KOPT-K1 (cell line): Measurements from ENCODE around the gene RPP30.
"Not testable (repeated sequence)": the region's sequence is repeated elsewhere in the genome, so short reads cannot be mapped to it uniquely, and the experiment has no call there.

Experiments used
- H3K27ac ChIP-seq: fragments of 200-600 bp; sonication (generic); 2 replicates; pipeline ENCODE4 v1.5.1; 2016; ENCODE audit warnings: antibody characterized with exemption, mild to moderate bottlenecking, low read depth, low read length; ENCODE audit not compliant: poor library complexity, severe bottlenecking
- H3K36me3 ChIP-seq: fragments of 200-600 bp; sonication (generic); 2 replicates; pipeline ENCODE4 v1.5.1; 2017; ENCODE audit warnings: antibody characterized with exemption, mild to moderate bottlenecking, low read length, moderate library complexity; ENCODE audit not compliant: insufficient read depth
- H3K9me3 ChIP-seq: fragments of 200-600 bp; sonication (generic); 2 replicates; pipeline ENCODE4 v1.5.1; 2017; ENCODE audit warnings: antibody characterized with exemption, low read length, mild to moderate bottlenecking; ENCODE audit not compliant: insufficient read depth, poor library complexity, severe bottlenecking

Gene RPP30

GRCh38 chr10:90893190-90893589 is 21.4 kb downstream of the RPP30 start:
- no peaks in the 10 kb centered on the region for H3K9me3 ChIP-seq
- peaks cover 85% of the 10 kb centered on the region for H3K36me3 ChIP-seq
- H3K27ac ChIP-seq = no peak overlapping the region

DNA sequence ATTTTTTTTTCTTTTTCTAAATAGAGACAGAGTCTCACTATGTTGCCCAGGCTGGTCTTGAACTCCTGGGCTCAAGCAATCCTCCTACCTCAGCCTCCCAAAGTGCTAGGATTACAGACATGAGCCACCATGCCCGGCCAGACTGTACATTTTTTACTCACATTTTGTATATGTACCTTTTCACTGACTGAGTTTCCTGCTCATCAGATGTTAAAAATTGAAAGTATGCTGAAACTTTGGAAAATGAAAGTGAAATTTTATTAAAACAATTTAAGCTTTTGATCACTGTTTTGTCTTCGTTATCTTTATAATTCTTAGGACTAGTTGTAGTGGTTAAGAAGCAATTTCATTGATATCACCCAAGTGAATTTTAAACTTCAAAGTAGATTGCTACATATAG is 25.1 kb downstream of the RPP30 start:
- H3K9me3 ChIP-seq = not testable (repeated sequence)
- peaks cover 85% of the 10 kb centered on the region for H3K36me3 ChIP-seq
- peak overlapping the region; percentile 56 for H3K27ac ChIP-seq

GRCh38 chr10:90905925-90906324 is 34.2 kb downstream of the RPP30 start:
- H3K9me3 ChIP-seq = no peaks in the 10 kb centered on the region
- H3K36me3 ChIP-seq = peaks cover 52% of the 10 kb centered on the region
- H3K27ac ChIP-seq = no peak overlapping the region

DNA sequence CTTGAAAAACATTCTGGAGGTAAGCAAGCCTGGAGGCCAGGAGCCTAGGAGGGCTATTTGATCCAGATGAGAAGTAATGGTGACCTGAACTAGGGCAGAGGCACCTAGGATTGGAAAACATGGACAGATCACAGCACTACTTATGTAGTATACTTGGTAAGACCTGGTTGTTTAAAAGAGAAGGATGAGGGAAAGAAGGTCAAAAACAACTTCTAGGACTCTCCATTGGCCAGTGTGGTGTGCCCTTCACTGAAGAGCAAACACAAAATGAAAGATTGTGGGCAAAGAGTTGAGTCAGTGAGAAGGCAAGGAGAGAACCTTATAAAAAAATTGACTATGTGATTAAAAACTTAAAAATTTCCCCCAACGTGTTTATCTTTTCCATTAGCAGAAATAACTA is 34.8 kb downstream of the RPP30 start:
- peaks cover 46% of the 10 kb centered on the region for H3K36me3 ChIP-seq
- H3K9me3 ChIP-seq = no peaks in the 10 kb centered on the region
- H3K27ac ChIP-seq = no peak overlapping the region

- Histone ChIP-seq H3K27ac (peak overlapping the region; percentile 75), H3K9me3 (no peaks in the 10 kb centered on the region)
Measured at GRCh38 chr10:90911133-90912051, 39.6 kb downstream of the RPP30 start.

GRCh38 chr10:90912174-90912573 is 40.4 kb downstream of the RPP30 start:
- Histone ChIP-seq H3K27ac (peak overlapping the region; percentile 75), H3K9me3 (no peaks in the 10 kb centered on the region), H3K36me3 (peaks cover 5% of the 10 kb centered on the region; the same call in 1 of the 2 replicates)

More at GRCh38 chr10:90911133-90912051, 39.6 kb downstream of the RPP30 start:
- H3K36me3 ChIP-seq = peaks cover 7% of the 10 kb centered on the region; the same call in 1 of the 2 replicates

GRCh38 chr10:90912854-90913479 is 41.2 kb downstream of the RPP30 start:
- Histone ChIP-seq H3K9me3 (no peaks in the 10 kb centered on the region), H3K36me3 (no peaks in the 10 kb centered on the region; the same call in 1 of the 2 replicates), H3K27ac (peak overlapping the region; percentile 75)

DNA sequence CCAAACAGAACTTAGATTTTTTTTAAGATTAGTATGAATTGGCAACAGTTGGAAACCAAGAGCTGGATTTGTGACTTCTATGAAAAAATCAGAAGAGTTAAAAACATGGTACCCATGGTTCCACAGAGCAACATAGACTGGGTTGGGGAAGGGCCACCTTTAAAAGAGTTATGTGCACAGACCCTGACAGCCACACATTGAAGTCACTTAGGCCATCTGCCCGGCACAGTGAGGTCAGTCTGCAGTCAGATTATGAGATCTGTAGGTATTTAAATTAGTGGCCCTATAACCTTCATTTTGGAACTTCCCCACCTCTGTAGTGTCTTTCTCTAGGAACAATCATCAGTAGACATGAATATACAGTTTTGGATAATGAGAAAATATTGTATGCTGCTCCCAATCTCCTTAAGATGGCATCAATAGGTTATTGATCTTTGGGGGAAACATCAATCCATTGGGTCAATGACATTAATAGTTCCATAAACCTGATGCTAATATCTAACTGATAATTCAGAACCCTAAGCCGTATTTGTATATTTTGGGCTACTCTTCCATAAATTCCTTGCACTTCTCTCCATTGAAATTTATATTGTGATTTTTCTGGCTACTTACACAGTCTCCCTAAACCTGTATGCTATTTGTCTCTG is 42.1 kb downstream of the RPP30 start:
- peak overlapping the region; percentile 75 for H3K27ac ChIP-seq
- no peaks in the 10 kb centered on the region for H3K9me3 ChIP-seq
- no peaks in the 10 kb centered on the region for H3K36me3 ChIP-seq

DNA sequence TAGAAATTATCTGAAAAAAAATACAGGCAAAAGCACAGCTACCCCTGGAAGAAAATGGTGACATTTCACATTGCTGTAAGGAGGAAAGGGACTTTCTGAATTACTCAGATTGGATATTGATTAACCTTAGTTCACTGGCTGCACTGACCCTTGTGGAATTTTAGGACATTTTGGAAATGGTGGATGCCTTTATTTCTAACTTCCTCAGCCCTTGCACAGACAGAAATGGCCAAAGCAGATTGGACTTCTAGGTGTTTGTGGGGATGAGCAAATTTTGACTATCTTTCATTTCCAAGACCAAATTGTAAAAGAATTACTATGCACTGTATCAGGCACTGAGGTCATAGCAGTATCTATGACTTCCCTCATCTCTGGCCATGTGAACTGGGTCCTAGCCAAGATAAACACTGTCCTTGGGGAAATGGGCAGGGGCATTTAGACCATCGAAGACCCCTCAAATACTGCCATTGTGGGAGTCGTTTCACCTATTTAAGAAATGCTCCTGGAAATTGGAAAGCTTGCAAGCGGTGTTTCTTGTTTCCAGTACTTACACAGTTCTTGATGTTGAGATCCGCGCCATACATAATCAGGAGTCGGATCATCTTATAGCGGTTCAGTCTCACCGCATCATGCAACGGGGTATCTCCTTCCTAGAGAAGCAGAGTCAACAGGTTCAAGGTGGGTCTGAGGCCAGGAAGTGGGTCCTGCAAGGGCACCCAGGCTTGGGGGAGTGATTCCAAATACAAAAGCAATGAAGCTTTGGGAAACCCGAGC is 43.4 kb downstream of the RPP30 start:
- Histone ChIP-seq H3K36me3 (no peaks in the 10 kb centered on the region), H3K27ac (peak overlapping the region; percentile 75), H3K9me3 (no peaks in the 10 kb centered on the region)

- no peaks in the 10 kb centered on the region for H3K9me3 ChIP-seq
- H3K36me3 ChIP-seq = no peaks in the 10 kb centered on the region
- no peak overlapping the region for H3K27ac ChIP-seq
Measured at GRCh38 chr10:90915766-90916075, 43.9 kb downstream of the RPP30 start.

DNA sequence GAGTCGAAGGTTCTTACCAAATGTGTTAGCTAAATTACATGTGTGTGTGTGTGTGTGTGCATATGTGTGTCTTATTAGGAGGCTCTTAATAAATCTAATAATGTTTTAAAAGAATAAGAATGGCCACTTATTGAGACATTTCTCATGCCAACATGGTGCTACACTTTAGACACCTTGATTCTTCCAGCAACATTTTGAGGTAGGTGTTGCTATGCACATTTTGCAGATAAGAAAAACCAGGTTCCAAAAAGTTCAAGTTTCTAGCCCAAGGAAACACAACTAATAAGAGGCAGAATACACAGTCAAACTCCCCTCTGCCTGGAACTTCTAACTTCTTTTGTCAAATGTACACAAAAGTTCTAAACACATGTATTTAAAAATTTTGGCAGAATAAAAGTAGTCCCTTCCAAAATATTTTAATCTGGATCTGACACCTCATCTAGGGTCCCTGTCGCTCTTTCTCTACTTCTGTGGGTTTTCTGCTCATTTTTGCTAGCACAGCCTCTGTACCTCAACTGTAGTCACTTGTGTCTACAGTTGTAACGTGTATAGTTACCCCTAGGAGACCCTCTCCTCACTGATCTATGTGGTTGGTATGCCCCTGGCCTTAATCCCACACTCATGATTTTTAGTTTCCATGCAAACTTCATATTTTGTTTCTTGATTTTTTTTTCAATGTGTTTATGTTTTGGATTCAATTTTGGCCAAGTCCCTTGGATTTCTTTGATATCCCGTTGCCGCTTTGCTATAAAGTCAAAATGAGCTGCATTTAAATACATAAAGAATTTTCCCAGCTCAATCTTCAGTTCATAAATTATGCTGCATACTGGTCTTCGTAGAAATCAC is 44.8 kb downstream of the RPP30 start:
- Histone ChIP-seq H3K36me3 (no peaks in the 10 kb centered on the region), H3K9me3 (no peaks in the 10 kb centered on the region), H3K27ac (peak overlapping the region; percentile 13)

GRCh38 chr10:90917238-90917967 is 45.6 kb downstream of the RPP30 start:
- H3K27ac ChIP-seq = no peak overlapping the region
- no peaks in the 10 kb centered on the region for H3K9me3 ChIP-seq
- no peaks in the 10 kb centered on the region for H3K36me3 ChIP-seq

DNA sequence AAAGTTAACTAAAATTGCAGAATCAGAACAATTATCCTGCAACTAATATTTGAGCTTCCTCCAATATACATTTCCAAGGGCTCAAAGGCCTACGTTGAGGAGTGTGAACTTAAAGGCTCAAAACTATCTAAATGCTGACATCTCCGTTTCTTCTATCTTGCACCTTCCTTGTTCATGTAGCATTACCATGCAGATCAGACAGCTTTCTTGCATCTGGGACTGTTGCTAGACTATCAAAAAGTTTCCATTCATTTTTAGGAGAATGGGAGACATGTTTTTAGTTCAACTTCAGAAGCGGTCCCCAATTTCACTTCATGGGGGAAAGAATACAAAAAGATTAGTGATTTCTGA is 46.2 kb downstream of the RPP30 start:
- H3K27ac ChIP-seq = no peak overlapping the region
- H3K9me3 ChIP-seq = no peaks in the 10 kb centered on the region

More for the DNA sequence above, 46.2 kb downstream of the RPP30 start:
- no peaks in the 10 kb centered on the region for H3K36me3 ChIP-seq
